HepG2 (cell line): ENCODE measurements around the gene STOM. TPM values are rescaled to one million over a fixed set of nuclear protein-coding genes. Genes with fewer than 3 reads are reported as not detected.

Experiments
- ATAC-seq: fragments of 200-7000 bp; cut with Tn5 transposase; 3 replicates; pipeline ENCODE4 v1.9.1; 2020; ENCODE audit warnings: mild to moderate bottlenecking, moderate library complexity
- BruUV-seq: library from RNA; stranded (reverse); fragments of 400-500 nt; replicated peaks from 2 replicates; lab custom pipeline; 2021; lab: Mats Ljungman, UMichigan
- CTCF ChIA-PET: fragments of 300-600 bp; formaldehyde crosslinking; extraction: SDS; loops from one replicate; lab custom pipeline; 2021; ENCODE audit warnings: low total read pairs, inconsistent platforms, low intra/inter-chr PET ratio; lab: Yijun Ruan, JAX
- POLR2A ChIA-PET: fragments of 350-600 bp; sonication (Branson Sonifier 250); formaldehyde crosslinking; loops from one replicate; lab custom pipeline; 2020; ENCODE audit warnings: antibody characterized with exemption, inconsistent platforms; lab: Yijun Ruan, JAX
- DNase-seq: peaks from one replicate; pipeline ENCODE4 v3.0.0-alpha.2; 2015; ENCODE audit warnings: low spot score
- FAIRE-seq: peaks from 3 replicates; lab custom pipeline; 2011; peaks lifted over from hg19 to GRCh38; lab: Jason Lieb, UNC
- H2AFZ ChIP-seq: one replicate; pipeline ENCODE4 v1.6.1; 2011; ENCODE audit warnings: low read length, inconsistent platforms
- H3K27ac ChIP-seq: fragments of 300-600 bp; 3 replicates; pipeline ENCODE4 v1.8.0; 2011; ENCODE audit warnings: mixed run types, mild to moderate bottlenecking, mixed read lengths, low read length, inconsistent platforms; ENCODE audit not compliant: insufficient read depth; ENCODE audit errors: extremely low read length
- H3K27me3 ChIP-seq, 2 experiments: fragments of 200-600 bp in 1 of 2; 2 replicates in 1 of 2; 3 replicates in 1 of 2; pipeline versions ENCODE4 v1.6.0 to v1.8.0; 2011; ENCODE audit warnings: low read length in 2 of 2, mild to moderate bottlenecking in 2 of 2, moderate library complexity in 2 of 2, inconsistent platforms in 1 of 2; ENCODE audit not compliant: insufficient read depth in 2 of 2, control insufficient read depth in 1 of 2
- H3K36me3 ChIP-seq, 2 experiments: fragments of 200-600 bp in 1 of 2; replicated peaks in 1 of 2; 2 replicates in 1 of 2; 3 replicates in 1 of 2; pipeline versions ENCODE4 v1.5.1 to v1.8.0; 2011; ENCODE audit warnings: low read length in 2 of 2, inconsistent platforms in 1 of 2; ENCODE audit not compliant: insufficient read depth in 2 of 2, control insufficient read depth in 1 of 2
- H3K4me1 ChIP-seq: 2 replicates; pipeline ENCODE4 v1.5.1; 2012; ENCODE audit warnings: low read length, inconsistent platforms; ENCODE audit not compliant: insufficient read depth
- H3K4me2 ChIP-seq: 2 replicates; pipeline ENCODE4 v1.6.0; 2011; ENCODE audit warnings: low read depth, low read length, inconsistent platforms
- H3K4me3 ChIP-seq, 3 experiments: fragments of 200-600 bp in 1 of 3; sonication (generic), shearing (Covaris generic) in 1 of 3; replicated peaks in 1 of 3; 2 replicates each; pipeline ENCODE4 v1.5.1; 2011 to 2016; ENCODE audit warnings: low read length in 3 of 3, inconsistent platforms in 2 of 3, low read depth in 2 of 3, mild to moderate bottlenecking in 2 of 3, control low read depth in 1 of 3, mixed read lengths in 1 of 3; ENCODE audit not compliant: insufficient read depth in 1 of 3
- H3K79me2 ChIP-seq: one replicate; pipeline ENCODE4 v1.6.1; 2011; ENCODE audit warnings: low read length, inconsistent platforms; ENCODE audit not compliant: insufficient read depth
- H3K9ac ChIP-seq: 2 replicates; pipeline ENCODE4 v1.6.0; 2011; ENCODE audit warnings: mild to moderate bottlenecking, low read depth, low read length, inconsistent platforms; ENCODE audit not compliant: insufficient read depth
- H3K9me3 ChIP-seq: 2 replicates; pipeline ENCODE4 v1.5.1; 2012; ENCODE audit warnings: mild to moderate bottlenecking, low read length
- H4K20me1 ChIP-seq: 2 replicates; pipeline ENCODE4 v1.6.0; 2011; ENCODE audit warnings: inconsistent platforms, mild to moderate bottlenecking, low read length, moderate library complexity; ENCODE audit not compliant: insufficient read depth
- BCL6 ChIP-seq: IDR thresholded peaks from 2 replicates; pipeline ENCODE4 v1.6.1; 2016; ENCODE audit warnings: missing genetic modification reagents, missing compliant biosample characterization
- FOXA3 ChIP-seq: IDR thresholded peaks from 2 replicates; pipeline ENCODE4 v1.6.1; 2016; ENCODE audit warnings: missing genetic modification reagents, missing compliant biosample characterization
- RXRB ChIP-seq: IDR thresholded peaks from 2 replicates; pipeline ENCODE4 v1.6.1; 2016; ENCODE audit warnings: borderline replicate concordance, missing genetic modification reagents, missing compliant biosample characterization
- SAP130 ChIP-seq: IDR thresholded peaks from 2 replicates; pipeline ENCODE4 v1.6.1; 2016; ENCODE audit warnings: low read depth
- SOX13 ChIP-seq, 3 experiments: fragments of 450-650 bp in 1 of 3; sonication (generic) in 1 of 3; formaldehyde crosslinking in 1 of 3; IDR thresholded peaks in 2 of 3; conservative IDR thresholded peaks in 1 of 3; 2 replicates each; pipeline versions ENCODE4 v1.5.0 to v1.6.1; 2016 to 2020; ENCODE audit warnings: antibody characterized with exemption in 1 of 3, mild to moderate bottlenecking in 1 of 3, missing compliant biosample characterization in 1 of 3, missing genetic modification reagents in 1 of 3, moderate library complexity in 1 of 3
- TEAD3 ChIP-seq: optimal IDR thresholded peaks from 2 replicates; pipeline ENCODE3; 2016; ENCODE audit warnings: borderline replicate concordance
- ZC3H4 ChIP-seq: sonication (generic); formaldehyde crosslinking; IDR thresholded peaks from 2 replicates; pipeline ENCODE4 v1.4.0; 2020; ENCODE audit warnings: missing genetic modification reagents, borderline replicate concordance
- ZMYM2 ChIP-seq: sonication (generic); formaldehyde crosslinking; IDR thresholded peaks from 2 replicates; pipeline ENCODE4 v1.8.0; 2022; ENCODE audit warnings: mild to moderate bottlenecking, missing genetic modification reagents
- ZNF569 ChIP-seq: sonication (generic); formaldehyde crosslinking; IDR thresholded peaks from 2 replicates; pipeline ENCODE4 v1.5.0; 2020; ENCODE audit warnings: mild to moderate bottlenecking, missing genetic modification reagents, moderate library complexity, borderline replicate concordance
- WGBS: methylation state at CpG from one replicate; pipeline ENCODE4 v1.1.6; 2017; ENCODE audit warnings: low lambda C conversion rate; 5-methylcytosine and 5-hydroxymethylcytosine counted together
- in situ Hi-C: cut with HindIII; loops from 2 replicates; pipeline ENCODE4 v1.10.0; 2017; ENCODE audit warnings: low pct_unique_long_range_greater_than_20kb; ENCODE audit not compliant: extremely low pct_ligation_motif_present
- intact Hi-C: fragments of 100-400 bp; cut with micrococcal nuclease; formaldehyde crosslinking; loops from one replicate; pipeline ENCODE4 v1.10.0; 2022; ENCODE audit not compliant: unreplicated experiment
- polyA plus RNA-seq, 8 experiments: library from polyadenylated mRNA; depleted of rRNA in 3 of 8; stranded (reverse) in 7 of 8; unstranded in 1 of 8; fragments of >200 nt; fragmentation: Illumina TruSeq in 4 of 8; extraction: Trizol in 4 of 8; gene quantifications; 2 replicates each; pipeline versions ENCODE4 v1.2.1 to v1.2.3, GENCODE V29; 2011 to 2016; ENCODE audit warnings: low read depth in 4 of 8, missing spikeins in 1 of 8, mixed read lengths in 1 of 8; ENCODE audit not compliant: insufficient read depth in 1 of 8
- total RNA-seq, 5 experiments: library from RNA; depleted of rRNA; stranded (reverse); fragments of >200 nt; fragmentation: Illumina TruSeq; extraction: Trizol; gene quantifications; 2 replicates each; pipeline ENCODE4 v1.2.3, GENCODE V29; 2016; ENCODE audit warnings: low read depth in 1 of 5
- TF ChIP-seq, protein P1 (sequence below): sonication (generic); IDR thresholded peaks from 2 replicates; pipeline ENCODE4 v1.6.1; 2016; ENCODE audit warnings: low read depth, borderline replicate concordance
- TF ChIP-seq, protein P2 (sequence below): sonication (generic); formaldehyde crosslinking; conservative IDR thresholded peaks from 2 replicates; pipeline ENCODE4 v1.4.0; 2020; ENCODE audit warnings: missing genetic modification reagents
- TF ChIP-seq, protein P3 (sequence below): sonication (generic); formaldehyde crosslinking; IDR thresholded peaks from 2 replicates; pipeline ENCODE4 v1.4.0; 2020; ENCODE audit warnings: missing genetic modification reagents, borderline replicate concordance
- TF ChIP-seq, protein P4 (sequence below): sonication (generic); formaldehyde crosslinking; IDR thresholded peaks from 2 replicates; pipeline ENCODE4 v1.4.0; 2020; ENCODE audit warnings: missing genetic modification reagents, borderline replicate concordance
- TF ChIP-seq, protein P5 (sequence below): sonication (generic); formaldehyde crosslinking; IDR thresholded peaks from 2 replicates; pipeline ENCODE4 v1.5.0; 2020; ENCODE audit warnings: mild to moderate bottlenecking, missing genetic modification reagents

STOM gene
- total and polyA plus RNA-seq, 2 of the 13 experiments (the other 11 are each of a cell fraction or from before 2014, with no cell fraction given), result 43.6 to 165 TPM

DNA sequence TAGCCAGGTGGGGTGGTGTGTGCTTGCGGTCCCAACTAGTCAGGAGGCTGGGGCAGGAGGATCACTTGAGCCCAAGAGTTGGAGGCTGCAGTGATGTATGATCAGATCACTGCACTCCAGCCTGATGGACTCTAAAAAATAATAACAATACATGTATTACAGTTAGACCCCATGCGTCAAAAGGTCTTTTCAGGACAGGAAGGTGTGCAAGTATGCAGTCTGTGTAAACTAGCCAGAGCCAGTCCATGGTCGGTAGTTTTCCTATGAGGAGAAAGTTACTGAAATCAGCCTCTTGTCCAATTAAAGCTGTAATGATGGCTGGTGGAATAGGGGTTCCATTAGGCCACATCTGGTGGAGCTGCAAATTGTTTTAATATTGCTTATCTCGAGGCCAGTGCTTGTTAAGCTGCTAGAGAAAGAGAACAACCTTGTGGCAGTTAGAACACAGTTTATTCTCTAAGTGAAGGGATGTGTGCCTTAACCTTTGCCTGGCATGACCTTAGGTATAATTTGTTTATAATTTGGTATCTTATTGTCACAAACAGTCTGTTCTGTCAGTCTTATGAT lies 1.5 kb upstream of the STOM start:
- in situ Hi-C loops, result loop anchor here (5.0 kb wide), 1 partner anchor 49 kb away; no protein-coding TSS in a partner anchor
- no peak for FAIRE-seq
- DNase-seq, result peak; percentile 60
- H3K27me3 ChIP-seq, result no peaks in the 10 kb centered on the region
- intact Hi-C loops, result loop anchor here (1.0 kb wide), 1 partner anchor 49 kb away; no protein-coding TSS in a partner anchor
- peaks cover 29% of the 10 kb centered on the region for H3K79me2 ChIP-seq
- ATAC-seq, result peak; percentile 20
- peak overlapping the region; percentile 75 for H3K27ac ChIP-seq
- H2AFZ ChIP-seq, result no peak overlapping the region
- H3K4me1 ChIP-seq, result peaks cover 70% of the 10 kb centered on the region
- BruUV-seq, result no TSS peak
- ChIA-PET CTCF (no interaction called here), POLR2A (interaction anchor here (1.2 to 1.6 kb wide), 3 partner anchors 49 to 91 kb away, joined by 4 read pairs; no protein-coding TSS in a partner anchor)
- WGBS, result 17% methylated on average over 4 of the region's 4 CpGs
- no peaks in the 10 kb centered on the region for H4K20me1 ChIP-seq
- peak overlapping the region; percentile 58 for H3K9ac ChIP-seq
- H3K36me3 ChIP-seq, result no peaks in the 10 kb centered on the region
- peak overlapping the region in 1 of 3 experiments; percentile 50; a peak in 2 of 6 replicates for H3K4me3 ChIP-seq
- H3K4me2 ChIP-seq, result peak overlapping the region; percentile 75
- no peaks in the 10 kb centered on the region for H3K9me3 ChIP-seq
- TF ChIP-seq, protein P1, sequence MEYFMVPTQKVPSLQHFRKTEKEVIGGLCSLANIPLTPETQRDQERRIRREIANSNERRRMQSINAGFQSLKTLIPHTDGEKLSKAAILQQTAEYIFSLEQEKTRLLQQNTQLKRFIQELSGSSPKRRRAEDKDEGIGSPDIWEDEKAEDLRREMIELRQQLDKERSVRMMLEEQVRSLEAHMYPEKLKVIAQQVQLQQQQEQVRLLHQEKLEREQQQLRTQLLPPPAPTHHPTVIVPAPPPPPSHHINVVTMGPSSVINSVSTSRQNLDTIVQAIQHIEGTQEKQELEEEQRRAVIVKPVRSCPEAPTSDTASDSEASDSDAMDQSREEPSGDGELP, result 0 out of 2 replicates have a peak, but pooled peaks have one; percentile 42
- TF ChIP-seq, protein P2, sequence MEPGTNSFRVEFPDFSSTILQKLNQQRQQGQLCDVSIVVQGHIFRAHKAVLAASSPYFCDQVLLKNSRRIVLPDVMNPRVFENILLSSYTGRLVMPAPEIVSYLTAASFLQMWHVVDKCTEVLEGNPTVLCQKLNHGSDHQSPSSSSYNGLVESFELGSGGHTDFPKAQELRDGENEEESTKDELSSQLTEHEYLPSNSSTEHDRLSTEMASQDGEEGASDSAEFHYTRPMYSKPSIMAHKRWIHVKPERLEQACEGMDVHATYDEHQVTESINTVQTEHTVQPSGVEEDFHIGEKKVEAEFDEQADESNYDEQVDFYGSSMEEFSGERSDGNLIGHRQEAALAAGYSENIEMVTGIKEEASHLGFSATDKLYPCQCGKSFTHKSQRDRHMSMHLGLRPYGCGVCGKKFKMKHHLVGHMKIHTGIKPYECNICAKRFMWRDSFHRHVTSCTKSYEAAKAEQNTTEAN (CRISPR knock-in tag), result peak; percentile 61
- TF ChIP-seq, protein P3, sequence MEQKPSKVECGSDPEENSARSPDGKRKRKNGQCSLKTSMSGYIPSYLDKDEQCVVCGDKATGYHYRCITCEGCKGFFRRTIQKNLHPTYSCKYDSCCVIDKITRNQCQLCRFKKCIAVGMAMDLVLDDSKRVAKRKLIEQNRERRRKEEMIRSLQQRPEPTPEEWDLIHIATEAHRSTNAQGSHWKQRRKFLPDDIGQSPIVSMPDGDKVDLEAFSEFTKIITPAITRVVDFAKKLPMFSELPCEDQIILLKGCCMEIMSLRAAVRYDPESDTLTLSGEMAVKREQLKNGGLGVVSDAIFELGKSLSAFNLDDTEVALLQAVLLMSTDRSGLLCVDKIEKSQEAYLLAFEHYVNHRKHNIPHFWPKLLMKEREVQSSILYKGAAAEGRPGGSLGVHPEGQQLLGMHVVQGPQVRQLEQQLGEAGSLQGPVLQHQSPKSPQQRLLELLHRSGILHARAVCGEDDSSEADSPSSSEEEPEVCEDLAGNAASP (CRISPR knock-in tag), result peak; percentile 97; the same call in 1 of the 2 replicates
- TF ChIP-seq SOX13 (IDR thresholded peaks at IDR 0.05), result no peak
- peak in 1 of 2 experiments; percentile 6; a peak in 1 of 4 replicates for TF ChIP-seq SOX13 (CRISPR knock-in tag; conservative IDR thresholded peaks at IDR 0.05 in 1 of 2, IDR thresholded peaks at IDR 0.05 in 1 of 2)
- no peak for TF ChIP-seq ZC3H4
- peak; percentile 53; the same call in 1 of the 2 replicates for TF ChIP-seq BCL6 (CRISPR knock-in tag)
- peak; percentile 37 for TF ChIP-seq TEAD3 (CRISPR knock-in tag)
- TF ChIP-seq ZMYM2 (CRISPR knock-in tag), result 0 out of 2 replicates have a peak, but pooled peaks have one; percentile 51
- TF ChIP-seq ZNF569 (CRISPR knock-in tag), result no peak
- TF ChIP-seq, protein P4, sequence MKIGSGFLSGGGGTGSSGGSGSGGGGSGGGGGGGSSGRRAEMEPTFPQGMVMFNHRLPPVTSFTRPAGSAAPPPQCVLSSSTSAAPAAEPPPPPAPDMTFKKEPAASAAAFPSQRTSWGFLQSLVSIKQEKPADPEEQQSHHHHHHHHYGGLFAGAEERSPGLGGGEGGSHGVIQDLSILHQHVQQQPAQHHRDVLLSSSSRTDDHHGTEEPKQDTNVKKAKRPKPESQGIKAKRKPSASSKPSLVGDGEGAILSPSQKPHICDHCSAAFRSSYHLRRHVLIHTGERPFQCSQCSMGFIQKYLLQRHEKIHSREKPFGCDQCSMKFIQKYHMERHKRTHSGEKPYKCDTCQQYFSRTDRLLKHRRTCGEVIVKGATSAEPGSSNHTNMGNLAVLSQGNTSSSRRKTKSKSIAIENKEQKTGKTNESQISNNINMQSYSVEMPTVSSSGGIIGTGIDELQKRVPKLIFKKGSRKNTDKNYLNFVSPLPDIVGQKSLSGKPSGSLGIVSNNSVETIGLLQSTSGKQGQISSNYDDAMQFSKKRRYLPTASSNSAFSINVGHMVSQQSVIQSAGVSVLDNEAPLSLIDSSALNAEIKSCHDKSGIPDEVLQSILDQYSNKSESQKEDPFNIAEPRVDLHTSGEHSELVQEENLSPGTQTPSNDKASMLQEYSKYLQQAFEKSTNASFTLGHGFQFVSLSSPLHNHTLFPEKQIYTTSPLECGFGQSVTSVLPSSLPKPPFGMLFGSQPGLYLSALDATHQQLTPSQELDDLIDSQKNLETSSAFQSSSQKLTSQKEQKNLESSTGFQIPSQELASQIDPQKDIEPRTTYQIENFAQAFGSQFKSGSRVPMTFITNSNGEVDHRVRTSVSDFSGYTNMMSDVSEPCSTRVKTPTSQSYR (CRISPR knock-in tag), result no peak
- TF ChIP-seq, protein P5, sequence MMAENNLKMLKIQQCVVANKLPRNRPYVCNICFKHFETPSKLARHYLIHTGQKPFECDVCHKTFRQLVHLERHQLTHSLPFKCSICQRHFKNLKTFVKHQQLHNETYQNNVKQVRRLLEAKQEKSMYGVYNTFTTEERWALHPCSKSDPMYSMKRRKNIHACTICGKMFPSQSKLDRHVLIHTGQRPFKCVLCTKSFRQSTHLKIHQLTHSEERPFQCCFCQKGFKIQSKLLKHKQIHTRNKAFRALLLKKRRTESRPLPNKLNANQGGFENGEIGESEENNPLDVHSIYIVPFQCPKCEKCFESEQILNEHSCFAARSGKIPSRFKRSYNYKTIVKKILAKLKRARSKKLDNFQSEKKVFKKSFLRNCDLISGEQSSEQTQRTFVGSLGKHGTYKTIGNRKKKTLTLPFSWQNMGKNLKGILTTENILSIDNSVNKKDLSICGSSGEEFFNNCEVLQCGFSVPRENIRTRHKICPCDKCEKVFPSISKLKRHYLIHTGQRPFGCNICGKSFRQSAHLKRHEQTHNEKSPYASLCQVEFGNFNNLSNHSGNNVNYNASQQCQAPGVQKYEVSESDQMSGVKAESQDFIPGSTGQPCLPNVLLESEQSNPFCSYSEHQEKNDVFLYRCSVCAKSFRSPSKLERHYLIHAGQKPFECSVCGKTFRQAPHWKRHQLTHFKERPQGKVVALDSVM (CRISPR knock-in tag), result peak; percentile 99
- TF ChIP-seq RXRB (CRISPR knock-in tag), result peak; percentile 88; the same call in 1 of the 2 replicates
- TF ChIP-seq SAP130 (CRISPR knock-in tag), result peak; percentile 48
- TF ChIP-seq FOXA3 (CRISPR knock-in tag), result peak; percentile 49
